PC-3 (cell line): ENCODE data around the gene COPZ1. TPM values are rescaled to one million over a fixed set of nuclear protein-coding genes. Genes with fewer than 3 reads are reported as not detected.
A peak's percentile ranks its signal among the peaks of the same experiment; 100 is the strongest.

Experiments
- ATAC-seq: fragments of 200-7000 bp; cut with Tn5 transposase; 2 replicates; pipeline ENCODE4 v1.9.1; 2020; ENCODE audit warnings: mild to moderate bottlenecking, moderate library complexity
- BruUV-seq: library from RNA; stranded (reverse); fragments of 400-500 nt; replicated peaks from 2 replicates; lab custom pipeline; 2021; lab: Mats Ljungman, UMichigan
- CTCF ChIA-PET: fragments of 300-600 bp; sonication (Branson Sonifier 250); formaldehyde crosslinking; loops from one replicate; lab custom pipeline; 2022; ENCODE audit warnings: antibody characterized with exemption; lab: Charles Lee
- POLR2A ChIA-PET: fragments of 300-600 bp; sonication (Branson Sonifier 250); formaldehyde crosslinking; loops from one replicate; lab custom pipeline; 2022; ENCODE audit warnings: antibody characterized with exemption; ENCODE audit not compliant: unreplicated experiment; lab: Charles Lee
- DNase-seq: peaks from one replicate; pipeline ENCODE4 v3.0.0-alpha.2; 2015
- H2AFZ ChIP-seq: fragments of 300-600 bp; sonication (generic); 2 replicates; pipeline ENCODE4 v1.6.0; 2016; ENCODE audit warnings: antibody characterized with exemption, low read length
- H3F3A ChIP-seq: fragments of 300-600 bp; sonication (generic); one replicate; pipeline ENCODE4 v1.6.0; 2017; ENCODE audit warnings: antibody characterized with exemption, low read length, control low read depth, mild to moderate bottlenecking; ENCODE audit not compliant: unreplicated experiment
- H3K27ac ChIP-seq: fragments of 300-600 bp; sonication (generic); 2 replicates; pipeline ENCODE4 v1.5.1; 2016; ENCODE audit warnings: mild to moderate bottlenecking, low read length
- H3K27me3 ChIP-seq: fragments of 300-600 bp; sonication (generic); 2 replicates; pipeline ENCODE4 v1.6.1; 2016; ENCODE audit warnings: low read length, mixed read lengths
- H3K36me3 ChIP-seq: fragments of 300-600 bp; sonication (generic); 2 replicates; pipeline ENCODE4 v1.6.1; 2016; ENCODE audit warnings: low read depth, mixed run types, low read length, mixed read lengths
- H3K4me1 ChIP-seq: fragments of 300-600 bp; sonication (generic); 2 replicates; pipeline ENCODE4 v1.5.1; 2016; ENCODE audit warnings: low read length; ENCODE audit not compliant: insufficient read depth
- H3K4me2 ChIP-seq: fragments of 300-600 bp; sonication (generic); 2 replicates; pipeline ENCODE4 v1.6.0; 2016; ENCODE audit warnings: low read length
- H3K4me3 ChIP-seq: fragments of 300-600 bp; sonication (generic); 2 replicates; pipeline ENCODE4 v1.5.1; 2016; ENCODE audit warnings: mild to moderate bottlenecking, low read length, mixed read lengths
- H3K79me2 ChIP-seq: fragments of 300-600 bp; sonication (generic); 2 replicates; pipeline ENCODE4 v1.6.1; 2017; ENCODE audit warnings: low read length, mixed read lengths
- H3K9ac ChIP-seq: fragments of 300-600 bp; sonication (generic); 2 replicates; pipeline ENCODE4 v1.6.0; 2016; ENCODE audit warnings: mild to moderate bottlenecking, low read length
- H3K9me2 ChIP-seq: fragments of 300-600 bp; sonication (generic); replicated peaks from 2 replicates; pipeline ENCODE4 v1.6.1; 2016; ENCODE audit warnings: mixed run types, low read length, mixed read lengths
- H3K9me3 ChIP-seq: fragments of 300-600 bp; sonication (generic); 2 replicates; pipeline ENCODE4 v1.6.1; 2016; ENCODE audit warnings: low read length, mixed read lengths
- H4K20me1 ChIP-seq: fragments of 300-600 bp; sonication (generic); 2 replicates; pipeline ENCODE4 v1.6.1; 2016; ENCODE audit warnings: low read length, mixed read lengths
- CTCF ChIP-seq: fragments of 300-600 bp; sonication (generic); conservative IDR thresholded peaks from 2 replicates; pipeline ENCODE4 v1.5.1; 2017; ENCODE audit warnings: antibody characterized with exemption, low read depth, mild to moderate bottlenecking, low read length
- EZH2 ChIP-seq: fragments of 300-600 bp; sonication (generic); IDR thresholded peaks from one replicate; pipeline ENCODE4 v1.6.1; 2017; ENCODE audit warnings: antibody characterized with exemption, mild to moderate bottlenecking, low read length; ENCODE audit not compliant: unreplicated experiment
- EZH2phosphoT487 ChIP-seq: fragments of 300-600 bp; sonication (generic); IDR thresholded peaks from 2 replicates; pipeline ENCODE4 v1.6.1; 2018; ENCODE audit warnings: mild to moderate bottlenecking, antibody characterized with exemption, low read length, borderline replicate concordance
- intact Hi-C: fragments of 100-400 bp; cut with micrococcal nuclease; formaldehyde crosslinking; loops from 2 replicates; pipeline ENCODE4 v1.9.0; 2023
- total RNA-seq: library from RNA; depleted of rRNA; stranded (reverse); fragments of >200 nt; gene quantifications from 2 replicates; pipeline ENCODE4 v1.2.3, GENCODE V29; 2014

Gene COPZ1
- total RNA-seq, 1 experiment from 2014 or later = 121 TPM

GRCh38 chr12:54387114-54387467 lies 62.2 kb downstream of the COPZ1 start:
- DNase-seq (no peak), ATAC-seq (no peak)
- no peak overlapping the region for H3K4me2 ChIP-seq
- H3K9ac ChIP-seq = no peak overlapping the region
- peaks cover 15% of the 10 kb centered on the region for H3K4me1 ChIP-seq
- H2AFZ ChIP-seq = no peak overlapping the region
- no peaks in the 10 kb centered on the region for H3K36me3 ChIP-seq
- H3K79me2 ChIP-seq = no peaks in the 10 kb centered on the region
- H3K27ac ChIP-seq = no peak overlapping the region
- H3K9me3 ChIP-seq = no peaks in the 10 kb centered on the region
- POLR2A ChIA-PET = interaction anchor here (0.6 kb wide), 1 partner anchor 19 kb away, joined by 3 read pairs; no protein-coding TSS in a partner anchor
- TF ChIP-seq EZH2 = no peak
- TF ChIP-seq EZH2phosphoT487 = no peak
- TF ChIP-seq CTCF = no peak
- H3K4me3 ChIP-seq = no peak overlapping the region
- intact Hi-C loops = no loop called here
- no peaks in the 10 kb centered on the region for H4K20me1 ChIP-seq
- H3K27me3 ChIP-seq = no peaks in the 10 kb centered on the region
- no peaks in the 10 kb centered on the region for H3K9me2 ChIP-seq
- no TSS peak for BruUV-seq
- CTCF ChIA-PET = interaction anchor here (0.9 kb wide), 1 partner anchor 13 kb away, joined by 3 read pairs; no protein-coding TSS in a partner anchor
- H3F3A ChIP-seq = no peaks in the 10 kb centered on the region

DNA sequence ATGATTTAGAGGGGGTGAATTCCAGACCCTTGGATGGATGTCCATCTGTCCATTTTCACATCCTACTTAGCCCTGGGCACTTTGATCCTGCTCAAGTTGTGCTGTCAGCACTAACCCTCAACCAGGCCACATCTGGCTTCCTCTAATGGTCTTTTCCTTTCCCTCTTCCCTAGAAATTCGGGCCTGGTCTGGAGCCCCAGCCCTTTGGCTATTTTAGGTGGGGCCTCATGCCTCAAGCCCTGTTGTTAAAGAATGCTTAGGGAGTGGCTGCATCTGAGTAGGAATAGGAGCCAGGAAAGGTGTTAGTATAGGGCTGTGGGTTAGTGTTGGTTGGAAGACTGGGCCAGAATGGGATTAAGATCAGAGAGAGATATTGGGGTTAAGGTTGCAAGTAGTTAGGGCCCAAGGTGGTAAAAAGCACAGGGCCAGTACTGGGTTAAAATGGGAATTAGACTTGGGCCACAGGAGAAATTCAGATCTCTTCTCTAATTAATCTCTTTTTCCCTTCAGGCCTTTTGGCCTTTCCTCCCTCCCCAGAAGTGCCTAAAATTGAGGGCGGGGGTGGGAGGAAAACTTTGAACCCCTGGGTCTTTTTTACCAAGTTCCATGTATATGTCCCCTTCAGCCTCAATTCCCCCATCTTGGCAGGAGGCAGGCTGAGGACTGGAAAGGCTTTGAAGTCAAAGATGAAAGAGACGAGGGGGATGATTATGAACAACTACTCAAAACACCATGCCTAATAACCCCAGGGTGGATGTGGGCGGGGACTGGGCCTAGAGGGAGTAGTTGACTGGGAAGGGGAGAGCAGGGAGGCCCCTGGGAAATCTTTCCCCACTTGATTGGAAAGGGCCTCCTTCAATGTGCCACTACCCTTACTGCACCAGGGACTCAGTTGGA lies 63.6 kb downstream of the COPZ1 start:
- H3K9me3 ChIP-seq = no peaks in the 10 kb centered on the region
- no peaks in the 10 kb centered on the region for H3K79me2 ChIP-seq
- BruUV-seq = no TSS peak
- no peaks in the 10 kb centered on the region for H3K27me3 ChIP-seq
- H3K9me2 ChIP-seq = no peaks in the 10 kb centered on the region
- no peak for DNase-seq
- H2AFZ ChIP-seq = 0 out of 2 replicates have a peak overlapping the region, but pooled peaks have one; percentile 47
- no peaks in the 10 kb centered on the region for H3K36me3 ChIP-seq
- no peaks in the 10 kb centered on the region for H4K20me1 ChIP-seq
- TF ChIP-seq EZH2phosphoT487 (no peak), EZH2 (no peak), CTCF (no peak)
- no peak overlapping the region for H3K9ac ChIP-seq
- peak overlapping the region; percentile 32 for H3K27ac ChIP-seq
- ATAC-seq = no peak
- intact Hi-C loops = no loop called here
- no peak overlapping the region for H3K4me3 ChIP-seq
- POLR2A ChIA-PET = no interaction called here
- H3K4me1 ChIP-seq = peaks cover 15% of the 10 kb centered on the region
- CTCF ChIA-PET = interaction anchor here (0.6 kb wide), 3 partner anchors 9 to 88 kb away, joined by 3 to 4 read pairs (median 4); no protein-coding TSS in a partner anchor
- H3F3A ChIP-seq = no peaks in the 10 kb centered on the region
- H3K4me2 ChIP-seq = peak overlapping the region; percentile 20; the same call in 1 of the 2 replicates

GRCh38 chr12:54389134-54389508 lies 64.2 kb downstream of the COPZ1 start:
- Histone ChIP-seq H4K20me1 (no peaks in the 10 kb centered on the region), H3K36me3 (no peaks in the 10 kb centered on the region), H3K9me3 (no peaks in the 10 kb centered on the region), H3K27ac (no peak overlapping the region), H3K9me2 (no peaks in the 10 kb centered on the region), H2AFZ (no peak overlapping the region), H3K4me3 (no peak overlapping the region), H3K4me2 (no peak overlapping the region), H3K9ac (no peak overlapping the region), H3K79me2 (no peaks in the 10 kb centered on the region), H3K4me1 (peaks cover 15% of the 10 kb centered on the region), H3K27me3 (no peaks in the 10 kb centered on the region), H3F3A (no peaks in the 10 kb centered on the region)
- ChIA-PET POLR2A (no interaction called here), CTCF (no interaction called here)
- no peak for TF ChIP-seq EZH2
- TF ChIP-seq EZH2phosphoT487 = no peak
- TF ChIP-seq CTCF = no peak
- no TSS peak for BruUV-seq
- DNase-seq (no peak), ATAC-seq (no peak)
- intact Hi-C loops = no loop called here
